ENCODE data around the gene RILPL2.
"Not testable (repeated sequence)": the region's sequence is repeated elsewhere in the genome, so short reads cannot be mapped to it uniquely, and the experiment has no call there.

RILPL2 gene

DNA sequence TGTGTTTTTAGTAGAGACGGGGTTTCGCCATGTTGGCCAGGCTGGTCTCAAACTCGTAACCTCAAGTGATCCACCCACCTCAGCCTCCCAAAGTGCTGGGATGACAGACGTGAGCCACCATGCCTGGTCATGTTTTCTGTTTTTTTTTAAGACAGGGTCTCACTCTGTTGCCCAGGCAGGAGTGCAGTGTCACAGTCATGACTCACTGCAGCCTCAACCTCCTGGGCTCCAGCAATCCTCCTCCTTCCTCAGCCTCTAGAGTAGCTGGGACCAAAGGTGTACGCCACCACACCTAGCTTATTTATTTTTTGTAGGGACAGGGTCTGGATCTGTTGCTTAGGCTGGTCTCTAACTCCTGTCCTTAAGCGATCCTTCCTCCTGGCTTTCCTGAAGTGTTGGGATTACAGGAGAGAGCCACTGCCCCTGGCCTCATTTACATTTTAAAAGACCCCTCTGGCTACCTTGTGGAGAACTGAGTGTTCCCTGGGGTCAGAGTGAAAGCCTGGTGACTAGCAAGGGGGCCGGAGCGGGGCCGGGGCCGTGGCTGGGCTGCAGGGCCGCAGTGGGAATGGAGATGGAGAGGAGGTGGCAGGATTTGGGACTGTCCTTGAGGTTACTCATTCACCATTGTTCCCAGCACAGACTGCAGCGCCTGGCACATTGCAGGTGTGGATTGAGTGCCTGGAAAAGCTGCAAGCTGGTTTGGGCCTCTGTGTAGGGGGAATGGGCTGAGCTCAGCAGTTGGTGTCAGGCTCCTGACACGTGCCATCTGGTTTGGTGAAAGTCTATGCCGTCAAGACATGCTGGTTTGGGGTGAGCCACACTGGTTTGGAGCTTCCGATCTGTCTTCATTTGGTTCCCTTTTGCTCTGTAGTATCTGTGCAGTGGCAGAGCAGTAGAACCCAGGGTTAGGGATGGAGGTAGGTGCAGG, 34.5 kb downstream of the RILPL2 start:
- DNase-seq, result no peak

DNA sequence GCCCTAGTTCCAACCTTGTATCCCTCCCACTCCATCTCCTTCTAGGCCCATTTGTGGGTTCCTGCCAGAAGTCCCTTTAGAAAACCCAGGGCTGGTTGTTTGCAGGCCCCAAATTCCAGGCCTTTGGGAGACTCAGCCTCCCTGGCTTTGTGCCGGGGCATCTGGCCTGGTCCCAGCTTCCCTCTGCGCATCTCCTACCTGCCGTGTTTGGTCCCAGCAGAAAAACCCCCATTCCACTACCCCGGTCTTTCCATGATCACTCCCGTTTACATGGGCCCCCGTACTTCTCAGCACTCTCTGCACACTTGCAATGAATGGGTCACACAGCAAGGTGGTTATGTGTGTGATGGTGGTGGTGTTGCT, 37.2 kb downstream of the RILPL2 start:
- no peak for DNase-seq

DNA sequence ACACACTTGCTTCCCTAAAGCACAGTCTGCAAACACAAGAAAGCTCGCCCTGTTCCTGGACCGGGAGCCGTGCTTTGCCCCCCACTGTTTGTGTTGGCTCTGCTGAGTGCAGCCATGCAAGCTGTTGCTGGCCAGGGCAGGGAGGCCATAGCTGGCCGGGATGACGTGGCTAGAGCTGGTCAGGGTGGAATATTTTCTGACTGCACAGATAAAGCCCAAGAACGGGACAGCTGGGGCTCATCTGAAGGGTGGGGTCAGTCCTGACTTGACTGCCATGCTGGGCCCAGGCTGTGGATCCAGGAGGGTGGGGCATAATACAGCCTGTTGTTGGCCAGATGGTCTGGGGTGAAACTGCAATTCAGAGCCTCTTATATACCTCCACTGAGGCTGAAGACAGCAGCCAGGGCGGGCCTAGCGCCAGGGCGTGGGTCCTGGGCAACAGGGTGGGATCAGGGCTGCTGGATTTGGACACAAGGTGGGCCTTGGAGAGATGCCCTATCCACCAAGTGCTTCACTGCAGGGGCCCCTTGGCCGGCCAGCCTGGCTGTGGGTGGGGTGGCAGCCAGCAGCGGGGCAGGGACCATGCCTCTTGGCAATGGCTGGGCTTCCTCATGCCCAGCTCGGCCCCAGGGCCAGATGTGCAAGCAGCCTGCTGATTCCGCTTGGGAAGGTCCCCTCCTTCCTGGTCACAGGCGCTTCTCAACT, 37.8 kb downstream of the RILPL2 start:
- DNase-seq, result no peak

DNA sequence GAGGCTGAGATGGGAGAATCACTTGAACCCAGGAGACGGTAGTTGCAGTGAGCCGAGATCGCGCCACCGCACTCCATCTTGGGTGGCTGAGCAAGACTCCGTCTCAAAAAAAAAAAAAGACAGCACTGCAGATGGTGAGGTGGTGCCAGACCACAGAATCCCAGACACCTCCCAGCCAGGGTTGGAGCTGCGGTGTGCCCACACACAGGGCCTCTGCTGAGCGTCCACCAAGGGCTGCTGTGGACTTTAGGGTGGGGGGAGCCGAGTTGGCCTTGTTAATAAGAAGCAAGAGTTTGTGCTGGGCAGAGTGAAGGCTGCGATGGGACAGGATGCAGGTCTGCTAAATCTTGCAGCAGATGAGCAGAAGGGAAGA, 38.3 kb downstream of the RILPL2 start:
- no peak for DNase-seq

DNA sequence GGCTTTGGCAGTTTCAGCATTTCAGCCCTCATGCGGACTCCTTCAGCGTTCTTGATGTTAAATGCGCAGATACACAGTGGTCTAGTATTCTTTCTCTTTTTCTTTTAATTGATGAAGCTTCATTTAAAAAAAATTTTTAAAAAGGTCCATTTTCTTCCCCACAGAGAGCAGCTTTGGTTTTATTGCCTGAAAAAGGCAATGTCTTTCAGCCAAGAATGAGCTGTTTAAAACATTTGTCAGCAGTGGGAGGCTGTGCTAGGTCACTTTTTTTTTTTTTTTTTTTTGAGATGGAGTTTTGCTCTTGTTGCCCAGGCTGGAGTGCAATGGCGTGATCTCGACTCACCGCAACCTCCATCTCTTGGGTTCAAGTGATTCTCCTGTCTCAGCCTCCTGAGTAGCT, 39.1 kb downstream of the RILPL2 start:
- DNase-seq, result no peak

DNA sequence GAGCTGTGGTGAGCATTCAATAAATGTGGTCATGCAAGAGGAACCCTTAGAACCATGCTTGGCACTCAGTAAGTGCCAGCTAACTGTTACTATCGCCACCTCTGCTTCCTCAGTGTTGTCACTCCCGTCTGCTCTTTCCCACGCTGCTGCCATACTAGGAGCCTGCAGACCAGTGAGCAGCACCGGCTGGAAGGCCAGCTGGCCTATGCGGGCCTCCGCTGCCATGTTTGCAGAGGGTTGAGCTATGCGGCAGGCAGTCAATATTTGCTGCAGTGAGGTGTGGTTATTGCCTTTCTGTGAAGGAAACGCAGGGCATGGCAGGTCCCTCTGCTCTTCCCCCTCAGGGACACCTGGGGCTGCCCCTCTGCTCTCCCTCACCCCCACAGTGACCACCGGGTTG, 39.5 kb downstream of the RILPL2 start:
- DNase-seq, result no peak

DNA sequence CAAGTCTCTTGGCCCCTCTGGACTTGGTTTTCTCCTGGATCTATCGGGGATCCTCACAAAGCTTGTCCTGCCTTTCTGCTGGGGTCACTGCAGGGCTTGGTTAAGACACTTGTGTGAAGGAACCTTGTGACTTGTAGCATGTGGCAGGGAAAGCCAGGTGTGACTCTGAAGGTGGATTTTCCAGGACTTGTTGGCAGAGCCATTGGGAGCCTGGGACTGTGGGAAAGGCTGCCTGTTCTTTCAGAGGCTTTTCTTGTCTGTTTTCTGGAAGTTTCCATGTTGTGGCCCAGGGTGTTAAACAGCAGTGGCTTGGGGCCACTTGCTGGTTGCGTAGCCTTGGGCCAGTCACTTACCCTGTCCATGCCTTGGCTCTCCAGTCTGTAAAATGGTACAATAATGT, 39.9 kb downstream of the RILPL2 start:
- DNase-seq, result no peak

DNA sequence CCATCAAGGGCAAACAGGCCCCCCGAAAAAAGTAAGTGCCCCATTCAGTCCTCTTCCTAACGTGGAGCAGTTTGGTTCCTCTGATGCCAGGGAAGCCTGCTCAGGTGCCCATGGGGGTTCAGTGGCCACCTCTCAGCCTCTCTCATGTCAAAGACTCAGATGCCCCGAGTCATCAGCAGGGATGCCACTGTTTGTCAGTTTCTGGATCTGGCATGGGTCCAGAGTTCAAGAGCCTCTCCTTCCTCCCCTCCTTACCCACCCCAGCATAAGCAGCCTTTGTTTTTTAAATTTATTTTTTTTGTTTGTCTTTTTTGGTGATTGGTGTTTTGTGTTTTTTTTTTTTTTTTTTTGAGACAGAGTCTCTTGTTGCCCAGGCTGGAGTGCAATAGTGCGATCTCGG, 41.2 kb downstream of the RILPL2 start:
- DNase-seq, result no peak

DNA sequence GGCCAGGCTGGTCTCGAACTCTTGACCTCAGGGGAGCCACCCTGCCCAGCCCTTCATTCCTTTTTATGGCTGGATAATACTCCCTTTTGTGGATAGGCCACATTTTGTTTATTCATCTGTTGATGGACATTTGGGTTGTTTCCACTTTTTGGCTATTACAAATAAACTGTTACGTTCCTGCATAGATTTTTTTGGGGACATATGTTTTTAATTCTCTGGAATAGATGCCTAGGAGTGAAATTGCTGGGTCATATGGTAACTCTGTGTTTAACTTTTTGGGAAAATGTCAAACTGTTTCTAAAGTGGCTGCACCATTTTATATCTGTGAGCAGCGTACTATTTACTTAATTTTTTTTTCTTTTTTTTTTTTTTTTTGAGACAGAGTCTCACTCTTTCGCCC, 42.7 kb downstream of the RILPL2 start:
- DNase-seq, result no peak

DNA sequence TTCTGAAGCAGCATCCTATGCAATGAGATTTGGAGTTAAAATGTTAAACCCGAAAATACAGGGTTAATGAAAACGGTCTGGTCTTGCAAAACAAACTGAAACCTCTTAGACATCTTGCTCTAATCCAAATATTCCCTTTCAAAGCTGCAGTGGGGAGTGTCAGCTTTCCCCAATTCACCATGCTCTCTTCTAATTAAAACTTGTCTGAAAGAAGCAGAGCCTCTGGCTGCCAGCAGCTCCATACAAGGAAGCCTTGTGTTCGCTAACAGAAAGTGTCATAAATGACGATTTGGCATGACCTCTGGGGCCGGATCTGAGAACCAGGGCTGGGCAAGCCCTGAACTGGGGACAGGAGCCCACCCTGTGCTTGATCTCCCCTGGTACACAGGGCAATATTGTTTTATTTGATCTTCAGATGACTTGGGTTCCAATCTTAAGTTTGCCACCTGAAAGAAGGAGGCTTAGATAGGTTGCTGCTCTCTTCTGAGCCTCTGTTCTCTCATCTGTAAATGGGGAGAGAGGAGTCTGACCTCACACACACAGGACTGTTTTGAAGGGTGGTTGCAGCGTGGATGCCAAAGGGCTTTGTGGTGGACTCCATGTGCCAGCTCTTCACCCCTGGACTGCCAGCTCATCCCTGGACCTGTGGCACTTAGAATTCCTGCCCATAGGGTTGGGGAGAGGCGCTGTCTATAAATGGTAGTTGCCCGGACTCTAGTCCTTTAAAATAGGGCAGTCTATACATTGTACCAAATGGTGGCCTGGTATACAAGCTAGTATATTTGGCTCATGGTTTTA, 44.7 kb downstream of the RILPL2 start:
- no peak for DNase-seq

DNA sequence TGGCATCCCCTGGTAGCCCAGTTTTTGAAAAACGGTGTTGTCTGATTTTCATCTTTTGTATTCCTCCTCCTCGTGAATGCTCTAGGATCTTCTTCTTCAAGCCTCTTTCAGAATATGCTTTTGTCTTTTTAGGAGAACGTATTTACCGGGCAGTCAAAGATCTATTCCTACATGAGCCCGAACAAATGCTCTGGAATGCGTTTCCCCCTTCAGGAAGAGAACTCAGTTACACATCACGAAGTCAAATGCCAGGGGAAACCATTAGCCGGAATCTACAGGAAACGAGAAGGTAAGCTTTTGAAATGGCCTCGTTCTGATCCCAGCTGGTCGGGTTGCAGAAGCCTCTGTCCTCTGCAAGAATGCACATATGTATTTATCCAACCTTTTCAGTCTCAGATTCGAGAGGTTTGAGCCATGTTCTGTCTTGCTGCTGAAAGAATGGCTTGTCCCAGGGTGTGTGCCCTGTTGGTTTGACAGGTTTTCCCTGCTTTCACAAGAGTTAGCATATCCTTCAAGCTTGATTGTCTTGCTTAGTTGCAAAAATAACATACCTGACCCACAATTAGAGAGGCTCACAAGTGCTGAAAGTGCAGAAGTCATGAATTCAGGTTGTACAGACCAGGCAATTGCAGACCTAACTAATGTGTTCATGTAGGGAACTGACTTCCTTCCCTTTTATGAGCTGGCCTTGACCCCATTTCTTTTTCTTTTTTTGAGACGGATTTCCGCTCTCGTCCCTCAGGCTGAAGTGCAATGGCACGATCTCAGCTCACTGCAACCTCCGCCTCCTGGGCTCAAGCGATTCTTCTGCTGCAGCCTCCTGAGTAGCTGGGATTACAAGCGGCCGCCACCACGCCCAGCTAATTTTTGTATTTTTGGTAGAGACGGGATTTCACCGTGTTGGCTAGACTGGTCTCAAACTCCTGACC, 45.7 kb downstream of the RILPL2 start:
- no peak for DNase-seq

DNA sequence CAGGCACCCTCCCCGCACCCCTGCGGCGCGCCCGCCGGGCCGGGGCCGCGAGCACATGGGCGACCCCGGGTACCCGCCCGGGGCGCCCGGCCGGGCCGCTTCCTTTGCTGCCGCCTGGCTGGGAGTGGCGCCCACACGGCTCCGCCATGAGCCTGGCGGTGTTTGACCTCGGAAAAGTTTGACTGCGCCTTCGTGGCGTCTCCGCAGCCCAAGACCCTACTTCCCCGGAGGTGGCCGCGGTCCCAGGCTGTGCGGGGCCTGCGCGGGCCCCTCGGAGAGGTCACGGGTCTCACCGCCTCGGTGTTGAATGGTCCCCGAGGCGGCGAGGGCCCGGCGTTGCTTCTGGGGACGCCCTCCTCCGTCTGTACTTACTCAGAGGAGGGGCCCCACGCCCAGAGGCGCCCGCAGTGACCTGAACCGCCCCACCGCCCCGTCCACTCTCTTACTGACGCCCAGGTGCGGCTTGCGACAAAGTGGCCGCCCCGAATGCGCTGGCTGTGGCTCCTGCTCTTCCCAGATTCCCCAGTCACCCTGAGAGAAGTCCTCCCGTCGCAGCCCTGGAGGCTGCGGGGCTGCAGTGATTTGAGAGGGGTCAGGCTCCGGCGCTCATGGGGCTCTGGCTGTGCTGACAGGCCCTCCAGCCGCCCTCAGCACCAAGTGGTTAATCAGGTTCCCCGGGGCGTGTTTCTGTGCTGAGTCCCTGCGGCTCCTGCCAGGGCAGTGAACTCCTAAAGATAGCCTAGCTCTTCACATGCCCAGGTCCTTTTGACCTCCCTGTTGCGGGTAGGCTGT, 46.7 kb downstream of the RILPL2 start:
- no peak for DNase-seq

DNA sequence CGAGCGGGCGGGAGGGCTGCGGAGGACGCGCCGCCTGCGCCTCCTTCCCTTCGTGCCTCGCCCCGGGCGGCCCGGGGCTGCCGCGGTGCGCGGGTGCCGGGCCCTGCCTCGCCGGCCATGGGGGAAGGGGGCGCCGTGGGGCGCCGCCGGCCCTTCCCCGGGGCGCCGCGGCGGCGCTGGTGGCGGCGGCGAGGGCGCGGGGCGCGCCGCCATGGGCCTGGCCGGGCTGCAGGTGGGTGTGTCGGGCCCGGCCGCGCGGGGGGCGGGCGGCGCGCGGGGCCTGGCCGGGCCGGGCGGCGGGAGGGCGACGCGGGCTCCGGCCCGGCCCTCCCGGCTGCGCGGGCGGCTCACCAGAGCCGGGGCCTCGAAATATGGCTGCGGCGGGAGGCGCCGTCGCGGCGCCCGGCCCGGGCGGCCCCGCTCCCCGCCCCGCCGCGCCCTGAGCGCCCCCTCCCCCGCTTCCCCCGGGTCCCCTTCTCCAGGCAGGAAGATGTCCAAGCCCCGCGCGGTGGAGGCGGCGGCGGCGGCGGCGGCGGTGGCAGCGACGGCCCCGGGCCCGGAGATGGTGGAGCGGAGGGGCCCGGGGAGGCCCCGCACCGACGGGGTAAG, 47.4 kb downstream of the RILPL2 start:
- DNase-seq, result no peak

DNA sequence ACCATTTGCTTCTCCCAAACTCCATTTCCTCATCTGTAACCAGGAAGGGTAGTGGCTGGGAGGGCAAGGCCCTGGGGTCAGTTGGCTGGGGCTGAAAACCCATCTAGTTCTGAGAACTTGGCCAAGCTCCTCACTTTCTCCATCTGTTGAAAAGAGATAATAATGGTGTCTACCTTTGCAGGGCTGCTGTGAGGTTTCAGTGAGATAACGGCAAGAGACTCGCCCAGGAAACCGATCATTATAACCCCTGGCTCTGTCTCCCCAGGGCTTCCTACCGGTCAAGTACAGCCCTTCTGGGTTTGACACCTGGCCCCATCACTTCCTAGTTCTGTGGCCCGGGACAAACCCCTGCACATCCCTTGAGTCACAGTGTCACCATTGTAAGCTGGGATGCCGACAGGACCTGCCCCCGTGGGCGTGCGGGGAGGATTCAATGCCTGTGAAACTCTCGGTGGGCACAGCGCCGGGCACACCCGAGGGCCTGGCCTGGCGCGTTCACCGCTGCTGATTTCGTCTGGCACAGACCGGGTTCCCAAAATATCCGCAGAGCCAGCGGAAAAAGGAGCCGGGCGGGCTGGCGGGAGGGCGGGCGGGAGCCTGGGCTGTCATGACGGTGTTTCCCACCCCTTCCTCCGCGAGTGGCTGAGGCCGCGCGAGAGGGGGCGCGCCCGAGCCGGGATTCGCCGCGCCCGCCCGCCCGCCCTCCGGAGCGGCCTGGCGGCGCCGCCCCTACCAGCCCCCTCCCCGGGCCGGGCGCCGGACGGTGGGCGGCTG, 48.1 kb downstream of the RILPL2 start:
- no peak for DNase-seq

DNA sequence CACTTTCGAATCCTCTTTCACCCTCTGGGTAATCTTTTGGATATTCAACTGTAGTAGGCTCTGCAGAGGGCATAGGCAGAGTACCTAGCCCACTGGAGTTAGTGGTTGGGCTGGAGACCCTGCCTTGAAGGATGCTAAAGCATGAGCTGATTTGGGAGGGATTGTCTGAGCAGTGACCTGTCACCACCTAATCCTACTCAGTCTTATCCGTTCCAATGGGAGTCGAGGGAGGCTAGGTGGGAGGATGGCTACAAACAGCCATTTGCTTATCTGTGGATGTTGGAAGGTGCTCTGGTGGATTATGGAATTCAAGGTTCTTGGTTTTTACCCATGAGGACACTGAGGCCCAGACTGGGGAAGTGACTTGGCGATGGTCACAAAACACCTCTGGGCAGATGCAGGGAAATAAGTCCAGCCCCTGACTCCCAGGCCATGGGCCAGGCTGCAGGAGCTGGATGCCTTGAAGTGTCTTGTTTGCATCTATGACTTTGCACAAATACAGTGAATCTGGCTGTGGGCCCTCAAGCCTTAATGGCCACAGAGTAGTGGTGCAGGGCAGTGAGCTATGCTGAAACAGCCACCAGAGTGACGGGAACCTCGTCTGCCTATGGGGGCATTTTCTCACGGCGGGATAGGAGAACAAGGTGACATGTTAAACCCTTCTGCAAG, 48.8 kb downstream of the RILPL2 start:
- no peak for DNase-seq

DNA sequence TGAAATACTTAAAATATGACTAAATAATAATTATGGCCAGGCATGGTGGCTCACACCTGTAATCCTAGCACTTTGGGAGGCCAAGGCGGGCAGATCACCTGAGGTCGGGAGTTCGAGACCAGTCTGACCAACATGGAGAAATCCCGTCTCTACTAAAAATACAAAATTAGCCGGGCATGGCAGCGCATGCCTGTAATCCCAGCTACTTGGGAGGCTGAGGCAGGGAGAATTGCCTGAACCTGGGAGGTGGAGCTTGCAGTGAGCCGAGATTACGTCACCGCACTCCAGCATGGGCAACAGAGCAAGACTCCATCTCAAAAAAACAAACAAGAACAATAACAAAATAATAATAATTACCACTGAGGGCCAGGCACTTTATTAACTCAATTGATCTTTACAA, 50.9 kb downstream of the RILPL2 start:
- DNase-seq, result not testable (repeated sequence)

DNA sequence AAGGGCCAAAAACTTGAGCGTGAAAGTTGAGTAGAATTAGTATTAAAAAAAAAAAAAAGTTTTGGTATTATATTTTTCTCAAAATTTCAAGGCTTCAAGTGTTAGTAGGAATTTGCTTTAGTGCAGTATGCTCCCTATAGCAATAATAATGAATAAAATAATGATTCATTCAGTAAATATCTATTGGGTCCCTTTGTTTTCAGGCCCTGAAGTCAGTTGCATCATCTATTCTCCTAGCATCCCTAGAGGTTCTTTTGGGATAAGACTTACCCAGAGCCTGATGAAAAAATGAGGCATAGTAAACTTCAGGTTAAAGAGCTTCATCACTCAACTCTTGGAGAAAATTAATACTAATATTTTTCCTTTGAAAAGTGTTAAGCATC, 51.5 kb downstream of the RILPL2 start:
- no peak for DNase-seq

DNA sequence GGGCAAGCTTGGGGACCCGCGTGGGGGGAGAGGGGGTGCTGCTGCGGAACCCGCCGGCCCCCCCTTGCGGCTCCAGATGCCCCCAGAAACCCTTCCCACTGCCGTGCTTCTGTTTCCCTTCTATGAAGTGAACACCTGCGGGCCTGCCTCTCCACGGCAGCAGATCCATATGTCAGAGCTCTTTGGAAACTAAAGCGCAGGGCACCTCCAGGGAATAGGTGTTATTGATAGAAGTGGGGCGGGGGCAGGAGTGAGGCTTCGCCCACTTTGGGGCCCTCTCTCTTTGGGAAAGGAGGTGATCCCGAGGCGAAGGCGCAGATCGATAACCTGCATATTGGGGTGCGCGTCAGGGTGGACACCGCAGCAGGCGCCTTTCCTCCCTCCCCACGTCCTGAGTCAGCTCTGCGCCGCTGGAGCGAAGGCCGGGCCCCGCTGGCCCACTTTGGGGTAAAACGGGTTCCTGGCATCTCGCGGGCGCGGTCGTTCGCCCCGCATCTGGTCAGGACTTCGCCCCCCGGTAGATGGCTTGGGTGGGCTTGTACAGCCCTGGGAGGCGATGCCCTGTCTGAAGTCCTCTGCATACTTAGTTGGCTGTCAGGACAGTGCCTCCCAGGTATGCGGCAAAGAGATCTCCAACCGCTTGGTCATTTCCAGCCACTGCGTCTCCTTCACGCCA, 52.0 kb downstream of the RILPL2 start:
- no peak for DNase-seq

DNA sequence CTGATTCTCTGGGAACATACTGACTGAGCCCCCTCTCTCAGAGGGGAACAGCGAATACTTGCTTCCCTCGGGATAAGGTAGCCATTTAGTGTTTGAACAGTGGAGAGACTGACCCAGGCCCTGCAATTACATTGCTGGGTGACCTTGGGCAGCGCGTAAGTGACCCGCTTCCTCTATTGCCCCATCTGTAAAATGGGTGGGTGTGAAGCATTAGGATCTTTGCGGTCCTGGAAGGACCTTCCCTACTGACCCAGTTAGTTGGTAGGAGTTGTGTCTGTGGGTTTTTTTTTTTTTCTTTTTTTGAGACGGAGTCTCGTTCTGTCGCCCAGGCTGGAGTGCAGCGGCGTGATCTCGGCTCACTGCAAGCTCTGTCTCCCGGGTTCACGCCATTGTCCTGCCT, 53.8 kb downstream of the RILPL2 start:
- no peak for DNase-seq

Measured in cortex of kidney (tissue), 1 donor.